ENCODE measurements around the gene ANKRD17.

Gene ANKRD17

DNA sequence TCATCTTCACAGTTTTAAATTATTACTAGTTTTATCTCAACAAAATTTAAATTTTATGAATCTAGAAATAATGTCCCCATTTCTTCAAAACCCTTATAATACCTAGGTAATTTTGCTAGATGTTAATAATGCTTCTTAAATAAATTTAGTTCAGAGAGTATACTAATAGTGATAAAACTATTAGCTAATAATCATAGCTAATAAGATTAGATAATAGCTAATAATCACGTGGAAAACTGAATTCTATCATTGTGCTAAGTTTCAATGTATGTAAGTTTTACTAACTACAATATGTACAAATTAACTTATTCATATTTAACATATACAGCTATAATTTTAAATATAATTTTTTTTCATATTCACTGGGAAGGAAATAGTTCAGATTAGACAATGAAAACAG is 10.2 kb downstream of the ANKRD17 start:
- TF ChIP-seq, protein P1, sequence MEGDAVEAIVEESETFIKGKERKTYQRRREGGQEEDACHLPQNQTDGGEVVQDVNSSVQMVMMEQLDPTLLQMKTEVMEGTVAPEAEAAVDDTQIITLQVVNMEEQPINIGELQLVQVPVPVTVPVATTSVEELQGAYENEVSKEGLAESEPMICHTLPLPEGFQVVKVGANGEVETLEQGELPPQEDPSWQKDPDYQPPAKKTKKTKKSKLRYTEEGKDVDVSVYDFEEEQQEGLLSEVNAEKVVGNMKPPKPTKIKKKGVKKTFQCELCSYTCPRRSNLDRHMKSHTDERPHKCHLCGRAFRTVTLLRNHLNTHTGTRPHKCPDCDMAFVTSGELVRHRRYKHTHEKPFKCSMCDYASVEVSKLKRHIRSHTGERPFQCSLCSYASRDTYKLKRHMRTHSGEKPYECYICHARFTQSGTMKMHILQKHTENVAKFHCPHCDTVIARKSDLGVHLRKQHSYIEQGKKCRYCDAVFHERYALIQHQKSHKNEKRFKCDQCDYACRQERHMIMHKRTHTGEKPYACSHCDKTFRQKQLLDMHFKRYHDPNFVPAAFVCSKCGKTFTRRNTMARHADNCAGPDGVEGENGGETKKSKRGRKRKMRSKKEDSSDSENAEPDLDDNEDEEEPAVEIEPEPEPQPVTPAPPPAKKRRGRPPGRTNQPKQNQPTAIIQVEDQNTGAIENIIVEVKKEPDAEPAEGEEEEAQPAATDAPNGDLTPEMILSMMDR (conservative IDR thresholded peaks at IDR 0.05; ENCODE audit: low read depth): no peak
- ChIA-PET POLR2A (ENCODE audit: low non-redundant PET) (no interaction called here), CTCF (no interaction called here)
- H3K27ac ChIP-seq: no peak overlapping the region
- DNase-seq (ENCODE audit: low spot score): no peak

DNA sequence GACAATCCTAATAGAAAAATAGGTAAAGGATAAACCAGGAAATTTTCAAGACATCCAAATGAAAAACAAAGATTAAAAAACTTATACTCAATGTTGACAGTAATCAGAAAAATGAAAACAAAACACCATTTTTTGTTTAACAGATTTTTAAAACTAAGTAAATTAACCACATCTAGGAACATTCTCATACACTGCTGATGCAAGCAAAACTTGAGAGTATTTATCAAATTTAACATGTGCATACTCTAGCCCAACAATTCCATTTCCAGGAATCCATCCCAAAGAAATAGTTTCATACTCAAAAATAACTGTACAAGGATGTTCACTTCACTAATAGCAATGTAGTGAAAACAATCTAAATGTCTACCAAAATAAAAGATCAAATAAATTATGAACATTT is 11.5 kb downstream of the ANKRD17 start:
- no peak for DNase-seq (ENCODE audit: low spot score)
- CTCF ChIA-PET: no interaction called here
- POLR2A ChIA-PET (ENCODE audit: low non-redundant PET): no interaction called here
- H3K27ac ChIP-seq: no peak overlapping the region
- TF ChIP-seq, protein P1 (conservative IDR thresholded peaks at IDR 0.05; ENCODE audit: low read depth): no peak

DNA sequence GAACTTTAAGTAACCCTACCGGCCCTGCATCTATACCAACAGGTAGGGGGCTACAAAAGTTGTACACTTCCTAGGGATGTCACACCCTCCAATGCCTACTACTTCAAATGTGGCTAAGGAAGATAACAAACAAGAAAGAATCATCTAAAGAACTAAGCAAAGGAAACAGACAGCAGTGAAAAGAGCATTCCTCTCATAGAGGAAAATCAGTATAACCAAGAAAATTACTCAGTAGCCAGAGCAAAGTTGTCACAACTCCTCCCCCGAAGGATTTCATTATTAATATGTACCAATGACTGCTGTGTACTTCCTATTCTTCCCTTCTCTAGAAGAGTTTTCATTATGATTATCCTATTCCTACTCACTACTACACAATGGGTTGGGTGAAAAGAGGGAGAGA is 12.6 kb downstream of the ANKRD17 start:
- POLR2A ChIA-PET (ENCODE audit: low non-redundant PET): no interaction called here
- no peak overlapping the region for H3K27ac ChIP-seq
- TF ChIP-seq, protein P1 (conservative IDR thresholded peaks at IDR 0.05; ENCODE audit: low read depth): no peak
- DNase-seq (ENCODE audit: low spot score): no peak
- CTCF ChIA-PET: interaction anchor here (0.6 kb wide), 1 partner anchor 550 kb away, joined by 3 read pairs; no protein-coding TSS in a partner anchor

DNA sequence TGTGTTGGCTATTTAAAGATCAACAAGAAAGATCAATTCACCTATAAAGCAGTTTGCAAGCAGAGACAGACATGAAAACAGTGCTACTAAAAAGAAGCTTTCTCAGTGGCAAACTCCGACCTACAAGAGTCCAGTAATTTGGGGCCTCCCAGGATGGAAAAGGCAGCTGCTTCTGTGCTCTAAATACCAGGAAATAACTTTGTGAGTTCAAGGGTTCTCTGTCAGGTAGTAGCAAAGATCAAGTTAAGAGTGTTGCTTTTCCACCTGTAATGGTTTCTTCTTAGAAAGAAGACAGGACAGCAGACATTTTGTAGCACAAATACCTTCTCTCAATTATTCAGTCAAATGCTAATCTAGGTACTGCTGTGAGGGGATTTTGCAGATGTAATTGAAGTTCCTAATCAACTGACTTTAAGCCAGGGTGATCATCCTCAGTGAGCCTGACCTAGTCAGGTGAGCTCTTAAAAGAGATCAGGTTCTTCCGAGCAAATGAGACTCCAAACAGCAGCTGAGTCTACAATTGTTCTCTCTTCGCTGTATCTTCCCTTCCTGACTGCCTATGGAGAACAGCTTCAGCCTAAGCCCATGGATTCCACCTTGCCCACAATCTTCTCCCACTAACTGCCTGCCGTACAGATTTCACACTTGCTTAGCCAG is 13.5 kb downstream of the ANKRD17 start:
- no peak for DNase-seq (ENCODE audit: low spot score)
- POLR2A ChIA-PET (ENCODE audit: low non-redundant PET): no interaction called here
- CTCF ChIA-PET: no interaction called here
- H3K27ac ChIP-seq: no peak overlapping the region
- TF ChIP-seq, protein P1 (conservative IDR thresholded peaks at IDR 0.05; ENCODE audit: low read depth): no peak

DNA sequence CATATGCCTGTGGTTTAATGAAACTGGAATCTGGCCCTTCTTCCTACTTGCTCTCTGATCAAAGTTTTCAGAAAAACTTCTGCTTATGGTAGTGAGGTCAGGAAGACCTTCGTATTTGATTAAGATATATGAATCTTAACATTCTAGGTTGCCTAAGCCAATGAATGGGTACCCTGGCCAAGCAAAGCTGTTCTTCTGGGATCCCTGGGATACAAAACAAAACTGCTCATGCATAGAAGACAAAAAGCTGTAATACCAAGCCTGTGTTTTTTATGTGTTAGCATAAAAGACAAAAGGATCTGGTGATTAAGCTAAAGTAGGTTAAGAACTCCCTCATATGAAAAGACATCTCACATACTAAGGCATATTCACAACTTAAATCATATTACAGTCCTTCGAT is 21.6 kb downstream of the ANKRD17 start:
- TF ChIP-seq, protein P1 (conservative IDR thresholded peaks at IDR 0.05; ENCODE audit: low read depth): no peak
- DNase-seq (ENCODE audit: low spot score): no peak
- ChIA-PET POLR2A (ENCODE audit: low non-redundant PET) (no interaction called here), CTCF (no interaction called here)
- no peak overlapping the region for H3K27ac ChIP-seq

DNA sequence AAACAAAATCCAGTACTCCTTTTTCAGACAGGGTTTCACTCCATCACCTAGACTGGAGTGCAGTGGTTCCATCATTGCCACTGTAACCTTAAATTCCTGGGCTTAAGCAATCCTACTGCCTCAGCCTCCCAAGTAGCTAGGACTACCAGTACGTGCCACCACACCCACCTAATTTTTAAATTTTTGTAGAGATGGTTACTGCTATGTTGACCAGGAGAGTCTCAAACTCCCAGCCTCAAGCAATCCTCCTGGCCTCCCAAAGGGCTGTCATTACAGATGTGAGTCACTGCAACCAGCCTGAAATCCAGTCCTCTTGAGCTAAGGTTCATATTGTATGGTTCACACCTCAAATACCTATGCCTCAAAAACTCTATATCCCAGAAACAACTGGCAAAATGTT is 22.4 kb downstream of the ANKRD17 start:
- POLR2A ChIA-PET (ENCODE audit: low non-redundant PET): no interaction called here
- no peak overlapping the region for H3K27ac ChIP-seq
- TF ChIP-seq, protein P1 (conservative IDR thresholded peaks at IDR 0.05; ENCODE audit: low read depth): no peak
- CTCF ChIA-PET: no interaction called here
- no peak for DNase-seq (ENCODE audit: low spot score)
